G401 (cell line): ENCODE data around the gene DPYD. TPM values are rescaled to one million over a fixed set of nuclear protein-coding genes. Genes with fewer than 3 reads are reported as not detected.

Source experiments
- DNase-seq: peaks from one replicate; pipeline ENCODE4 v3.0.0-alpha.2; 2015; ENCODE audit warnings: low spot score
- in situ Hi-C: cut with HindIII; loops from 2 replicates; pipeline ENCODE4 v1.10.0; 2016; ENCODE audit warnings: low sequenced_read_pairs, mixed read lengths
- total RNA-seq: library from RNA; depleted of rRNA; stranded (reverse); fragments of >200 nt; shearing (Covaris generic); gene quantifications from 2 replicates; pipeline ENCODE4 v1.2.3, GENCODE V29; 2014

The DPYD gene
- total RNA-seq, 1 experiment from 2014 or later: not detected

DNA sequence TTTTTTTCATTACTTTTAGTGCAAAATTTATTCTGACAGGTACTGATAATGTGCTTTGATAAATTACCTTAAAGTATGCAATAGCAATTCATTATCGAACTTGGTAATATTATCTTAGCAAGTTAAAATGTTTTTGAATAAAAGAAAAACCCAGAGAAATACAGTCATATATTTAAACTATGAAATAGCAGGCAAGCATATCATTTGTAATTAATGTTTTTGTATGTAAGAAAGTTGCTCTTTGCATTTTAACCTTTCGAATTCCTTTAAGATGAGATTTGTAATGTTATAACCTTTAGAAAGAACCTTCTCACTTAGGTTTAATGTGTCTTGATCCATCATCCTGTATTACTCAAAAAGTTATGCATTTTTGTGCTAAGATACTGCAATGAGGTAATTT, 613.7 kb downstream of the DPYD start:
- in situ Hi-C loops: no loop called here

DNA sequence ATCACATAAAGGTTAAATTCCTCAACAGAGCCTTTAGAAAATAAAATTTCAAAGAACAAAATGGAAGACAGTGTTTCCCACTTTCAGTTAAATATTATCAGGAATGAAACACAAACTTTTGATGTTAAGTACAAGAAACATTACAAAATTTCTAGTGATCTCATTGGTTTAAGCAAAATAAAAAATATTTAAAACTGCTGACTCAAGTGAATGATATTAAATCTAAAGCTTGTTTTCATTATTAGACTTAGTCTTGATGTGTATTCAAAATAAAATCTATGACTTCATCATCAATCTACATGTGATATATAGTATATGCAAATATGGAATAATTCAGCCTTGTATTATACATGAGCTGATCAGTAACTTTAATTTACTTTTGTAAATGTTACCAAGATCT, 614.3 kb downstream of the DPYD start:
- DNase-seq: no peak
- in situ Hi-C loops: no loop called here

More for the DNA sequence above, 613.7 kb downstream of the DPYD start:
- no peak for DNase-seq

DNA sequence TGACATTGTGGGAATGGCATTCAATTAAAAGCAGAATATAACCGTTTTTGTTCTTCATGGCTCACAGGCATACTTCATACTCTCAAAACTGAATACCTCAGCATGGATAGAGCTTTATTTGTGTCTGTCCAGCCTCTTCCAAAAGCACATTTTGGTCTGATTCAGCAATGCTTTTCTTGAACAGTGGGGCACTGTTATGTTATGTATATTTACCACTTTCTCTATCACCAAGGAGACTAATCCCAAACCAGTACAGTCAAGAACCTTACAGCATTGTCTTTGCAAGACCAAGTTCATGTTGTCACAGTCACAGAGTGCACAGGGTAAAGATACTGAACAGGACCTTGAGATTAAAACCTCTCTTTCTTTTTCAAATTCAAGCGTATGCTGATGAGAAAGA, 616.5 kb downstream of the DPYD start:
- in situ Hi-C loops: no loop called here
- DNase-seq: no peak

DNA sequence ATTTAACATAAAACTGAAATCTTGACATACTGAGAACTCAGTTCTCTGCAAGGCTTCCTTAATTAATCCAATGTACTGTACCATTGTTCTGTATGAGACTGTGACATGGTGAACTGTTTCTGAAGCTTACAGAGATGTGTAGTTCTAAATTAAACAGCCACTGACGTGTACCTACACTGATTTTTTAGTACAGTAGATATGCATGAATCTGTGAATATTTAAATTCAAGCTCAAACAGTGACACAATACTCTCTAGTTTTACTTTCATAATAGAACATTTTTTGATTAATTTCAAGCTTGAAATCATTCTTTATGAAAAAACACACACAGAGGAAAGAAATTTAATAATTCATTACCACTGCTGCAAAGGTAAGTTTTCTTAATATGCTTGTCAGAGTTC, 621.9 kb downstream of the DPYD start:
- in situ Hi-C loops: no loop called here

DNA sequence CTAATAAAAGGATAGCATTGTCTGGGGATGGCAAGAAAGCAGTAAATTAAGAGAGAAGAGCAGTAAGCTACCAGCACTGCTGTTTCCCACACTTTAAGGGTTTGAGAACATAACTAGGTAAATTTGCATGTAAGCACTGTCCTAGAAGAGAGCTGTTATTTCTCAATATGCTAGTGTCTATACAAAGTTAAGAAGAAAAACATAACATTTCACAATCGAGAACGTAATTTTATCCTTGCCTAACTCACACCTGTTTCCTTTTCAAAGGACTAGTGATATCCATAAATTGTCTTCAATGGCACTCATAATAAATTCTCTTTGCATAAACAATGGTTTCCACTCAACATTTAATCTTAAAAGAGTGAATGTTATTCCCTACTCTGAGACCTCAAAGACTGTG, 623.2 kb downstream of the DPYD start:
- in situ Hi-C loops: no loop called here
- no peak for DNase-seq

More for the DNA sequence above, 621.9 kb downstream of the DPYD start:
- no peak for DNase-seq

DNA sequence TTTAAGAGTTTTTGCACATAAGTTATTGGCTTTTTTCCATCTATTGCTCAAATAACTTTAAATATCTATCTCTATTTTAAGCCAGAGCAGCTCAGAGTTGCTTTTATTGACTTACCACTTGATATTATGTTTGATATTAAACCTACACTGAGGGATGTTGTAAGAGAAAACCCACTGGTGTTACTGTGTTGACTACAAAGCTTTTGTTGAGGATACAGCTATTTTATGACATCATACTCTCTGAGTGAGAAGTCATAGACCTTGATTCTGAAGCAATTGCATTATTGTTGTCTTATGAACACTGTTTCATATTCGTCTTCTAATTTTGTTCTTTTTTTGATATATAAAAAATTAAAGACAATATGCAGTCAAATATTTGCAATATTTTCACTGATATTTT, 638.9 kb downstream of the DPYD start:
- in situ Hi-C loops: no loop called here
- no peak for DNase-seq

DNA sequence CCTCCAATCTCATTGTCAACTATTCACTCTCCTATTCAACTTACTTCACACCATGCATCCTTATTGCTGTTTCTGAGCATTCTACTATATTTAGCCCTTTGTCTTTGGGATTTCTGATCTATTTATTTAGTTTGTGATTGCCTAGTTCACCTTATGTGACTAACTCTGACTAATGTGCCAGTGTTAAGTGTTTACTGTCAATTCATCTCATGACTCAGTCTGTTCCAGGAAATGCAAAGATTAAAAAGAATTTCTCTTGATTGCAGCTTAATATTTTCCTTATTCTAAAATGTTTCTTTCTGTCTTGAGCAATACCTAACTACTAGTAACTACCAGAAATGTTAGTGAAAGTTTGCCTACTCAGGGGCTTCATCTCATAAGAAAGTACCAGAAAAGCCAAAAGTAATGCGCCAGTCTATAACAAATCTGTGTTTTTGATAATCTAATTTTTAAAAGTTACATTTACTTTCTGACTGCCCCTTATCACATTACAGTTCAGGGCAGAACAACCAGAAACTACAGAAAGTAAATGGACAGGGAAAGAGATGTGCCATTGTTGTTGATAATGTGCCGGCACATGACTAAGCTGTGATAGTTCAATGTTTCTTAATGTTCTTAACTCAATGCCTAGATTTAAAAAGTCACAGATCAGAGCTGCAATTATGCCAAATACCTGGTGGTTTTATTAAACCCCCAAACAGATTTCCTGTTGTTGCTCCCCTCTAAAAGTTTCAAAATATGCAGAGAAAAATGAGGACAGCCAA, 642.8 kb downstream of the DPYD start:
- no peak for DNase-seq
- in situ Hi-C loops: no loop called here

DNA sequence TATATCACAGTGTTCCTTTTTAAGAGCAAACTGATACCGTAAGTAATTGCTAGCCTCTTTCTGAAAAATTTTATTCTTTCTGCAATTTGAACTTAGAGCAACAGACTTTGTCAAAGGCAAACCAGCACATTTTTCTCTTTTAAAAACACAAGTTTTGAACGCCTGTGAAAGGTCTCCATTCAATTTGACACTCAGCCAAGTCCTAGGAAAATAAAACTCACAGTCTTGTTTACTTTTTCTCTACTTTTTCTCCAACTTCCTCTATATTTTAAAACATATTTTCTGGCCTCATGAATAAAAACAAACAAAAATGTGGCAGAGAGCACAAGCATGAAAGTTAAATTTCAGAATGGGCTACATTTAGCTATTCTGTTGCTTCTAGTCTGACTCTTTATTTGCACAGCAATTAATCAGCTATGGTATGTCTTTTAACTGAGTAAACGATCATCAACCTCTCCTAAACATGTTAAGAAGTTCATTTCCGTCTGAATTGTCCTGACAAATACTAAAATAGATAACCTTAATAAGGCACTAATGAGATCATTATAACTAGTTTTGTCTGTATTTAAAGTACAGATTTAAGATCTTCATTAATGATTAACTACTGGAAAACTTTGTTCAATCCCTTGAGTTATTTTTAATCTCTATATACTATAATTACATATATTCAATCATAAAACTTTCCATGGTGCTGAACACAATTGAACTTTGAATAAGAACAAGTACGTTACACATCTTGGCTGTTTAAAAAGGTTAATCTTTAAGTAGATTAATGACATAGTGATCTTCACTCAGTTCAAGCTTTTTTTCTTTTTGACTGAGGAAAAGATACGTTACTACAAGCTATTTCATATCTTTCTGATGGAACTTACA, 648.7 kb downstream of the DPYD start:
- no peak for DNase-seq
- in situ Hi-C loops: no loop called here

DNA sequence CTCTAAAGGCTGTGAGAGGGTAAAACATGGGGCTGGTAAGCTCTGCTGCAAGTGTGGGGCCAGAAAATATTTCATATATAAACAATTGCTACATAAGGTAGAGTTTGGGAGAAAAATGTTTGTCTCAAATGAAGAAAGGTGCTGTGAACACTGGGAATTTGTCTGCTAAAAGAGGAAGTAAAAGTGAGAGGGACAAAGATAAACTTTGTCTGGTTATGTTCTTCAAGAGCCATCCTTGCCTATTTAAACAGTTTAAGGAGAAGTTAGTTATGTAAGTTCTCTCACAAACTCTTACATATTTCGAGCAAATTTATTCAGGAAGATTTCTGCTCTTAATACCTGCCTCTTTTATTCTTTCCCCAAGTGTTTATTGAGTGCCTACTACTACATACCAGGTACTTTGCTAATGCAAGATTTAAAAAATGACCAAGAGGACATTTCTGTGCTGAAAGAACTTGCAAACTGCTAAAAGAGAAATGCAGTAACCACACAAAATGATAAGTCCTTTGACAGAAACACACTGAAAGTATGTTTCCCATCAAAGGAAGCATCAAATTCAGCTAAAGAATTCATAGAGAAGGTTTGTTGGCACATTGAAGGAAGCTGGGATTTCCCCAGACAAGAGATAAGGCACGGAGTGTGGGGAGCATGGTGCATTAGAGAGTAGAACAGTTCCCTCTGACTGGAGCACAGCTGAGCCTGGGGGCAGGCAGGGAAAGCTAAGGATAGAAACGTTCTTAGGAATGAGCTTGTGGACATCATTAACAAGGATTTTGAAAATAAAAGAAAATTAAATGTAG, 650.1 kb downstream of the DPYD start:
- in situ Hi-C loops: no loop called here
- no peak for DNase-seq

DNA sequence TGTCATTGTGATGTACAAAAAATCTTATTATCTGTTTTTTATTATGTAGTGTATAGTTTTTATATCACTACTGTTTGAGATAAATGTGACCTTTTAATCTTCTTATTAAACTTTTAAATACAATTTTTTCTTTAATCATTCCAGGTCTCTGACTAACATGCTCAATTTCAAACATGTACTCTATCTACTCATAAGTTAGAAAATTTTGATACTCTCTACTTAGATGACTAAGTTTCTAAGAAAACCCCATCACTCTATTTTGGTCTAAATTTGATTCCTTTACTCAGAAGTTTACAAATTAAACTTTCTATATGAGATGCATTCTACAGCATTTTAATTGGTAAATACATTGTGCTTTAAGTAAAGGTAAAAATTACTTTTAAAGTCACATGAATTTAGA, 655.2 kb downstream of the DPYD start:
- in situ Hi-C loops: no loop called here
- no peak for DNase-seq

DNA sequence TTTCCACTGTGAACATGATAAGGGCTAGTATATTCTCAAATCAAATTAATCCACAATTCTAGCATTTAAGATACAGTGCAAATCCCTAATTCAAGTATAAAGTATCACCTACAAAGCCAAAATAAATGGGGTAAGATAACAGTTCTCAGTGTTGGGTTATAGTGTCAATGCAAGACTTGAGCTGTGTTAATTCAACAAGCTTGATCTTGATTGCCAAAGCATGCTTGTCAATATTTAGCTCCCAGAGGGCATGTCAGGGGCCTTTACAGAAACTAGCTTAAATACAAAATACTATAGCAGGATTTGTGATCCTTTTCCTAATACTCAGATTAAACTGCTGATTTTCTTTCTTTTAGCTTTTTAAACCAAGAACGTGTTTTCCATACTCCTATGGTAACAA, 658.0 kb downstream of the DPYD start:
- no peak for DNase-seq
- in situ Hi-C loops: no loop called here

DNA sequence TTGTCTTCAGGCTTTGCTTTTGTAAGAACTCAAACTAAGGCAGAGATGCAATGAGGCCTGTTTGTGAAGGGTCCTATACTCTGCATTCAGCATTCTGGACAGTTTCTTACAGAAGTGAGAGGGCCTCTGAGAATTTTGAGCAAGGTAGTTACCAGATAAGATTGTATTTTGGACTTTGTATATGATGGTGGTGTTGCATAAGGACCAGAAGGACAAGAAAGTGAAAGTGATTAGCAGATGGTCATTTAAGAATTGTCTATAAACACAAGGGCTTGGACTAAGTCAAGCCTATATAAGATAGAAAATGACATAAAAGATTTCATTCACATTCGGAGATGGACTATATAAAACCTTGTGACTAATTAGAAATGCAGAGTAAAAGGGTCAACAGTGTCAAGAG, 662.2 kb downstream of the DPYD start:
- DNase-seq: no peak
- in situ Hi-C loops: no loop called here

DNA sequence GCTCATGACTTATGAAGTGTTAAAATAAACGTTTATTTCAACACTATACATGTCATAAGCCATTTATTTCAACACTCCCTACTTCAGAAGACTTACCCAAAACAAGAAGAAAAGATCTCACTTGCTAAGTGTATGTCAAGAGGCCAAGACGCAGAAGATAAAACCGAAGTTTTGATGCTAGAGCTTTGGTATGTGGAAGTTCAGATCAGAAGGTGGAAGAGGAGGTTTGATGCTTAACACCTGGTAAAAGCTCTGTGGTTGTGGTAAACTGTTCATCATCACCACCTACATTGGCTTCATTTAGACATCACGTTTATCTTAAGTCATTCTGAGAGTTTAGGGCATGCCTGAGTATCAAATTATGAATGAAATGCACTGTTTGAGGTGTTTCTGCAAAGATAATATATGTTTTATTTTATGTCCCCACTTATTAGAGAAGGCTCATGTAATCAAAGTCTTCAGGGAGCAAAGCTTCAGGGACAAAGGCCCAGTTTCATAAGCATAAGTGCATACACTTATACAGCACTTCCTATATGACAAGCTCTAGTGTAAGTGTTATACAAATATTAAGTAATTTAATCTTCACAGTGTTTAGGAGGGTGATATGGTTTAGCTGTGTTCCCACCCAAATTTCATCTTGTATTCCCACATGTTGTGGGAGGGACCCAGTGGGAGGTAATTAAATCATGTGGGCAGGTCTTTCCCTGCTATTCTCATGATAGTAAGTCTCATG, 665.9 kb downstream of the DPYD start:
- in situ Hi-C loops: no loop called here
- no peak for DNase-seq

DNA sequence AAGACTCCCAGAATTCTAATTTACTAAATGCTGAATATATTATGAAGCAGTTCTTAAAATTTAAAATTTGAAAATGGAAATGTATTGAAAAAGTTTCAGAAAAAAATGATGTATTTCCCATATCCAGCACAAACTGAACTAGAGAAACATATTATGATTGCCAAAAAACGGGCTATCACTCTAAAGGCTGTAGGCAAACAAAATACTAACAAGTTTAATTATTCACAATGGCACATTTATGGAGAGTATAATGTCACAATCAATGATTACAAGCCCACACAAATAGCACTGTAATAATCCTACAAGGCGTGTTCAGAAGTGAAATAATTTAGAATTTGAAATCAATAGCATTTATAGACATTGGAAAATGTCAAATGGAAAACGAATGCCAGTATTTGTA, 667.9 kb downstream of the DPYD start:
- in situ Hi-C loops: no loop called here

DNA sequence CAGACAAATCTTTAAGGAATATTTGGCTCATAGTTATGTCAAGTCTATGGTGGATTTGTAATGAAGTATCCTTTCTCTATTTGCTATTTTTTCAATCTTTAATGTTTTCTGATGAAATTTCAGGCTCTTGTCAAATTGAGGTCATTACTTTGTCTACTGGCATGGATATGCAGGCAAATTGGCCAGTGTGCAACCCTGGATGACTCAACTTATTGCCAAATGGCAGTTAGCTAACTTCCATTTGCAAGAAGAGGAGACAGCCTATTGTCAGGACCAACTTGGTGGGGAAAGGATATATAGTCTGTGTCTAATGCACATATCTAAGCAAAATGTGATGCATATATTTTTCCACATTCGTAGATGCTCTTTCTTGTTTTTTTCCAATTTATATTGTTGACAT, 668.8 kb downstream of the DPYD start:
- in situ Hi-C loops: no loop called here
- DNase-seq: no peak

More for the DNA sequence above, 667.9 kb downstream of the DPYD start:
- no peak for DNase-seq

DNA sequence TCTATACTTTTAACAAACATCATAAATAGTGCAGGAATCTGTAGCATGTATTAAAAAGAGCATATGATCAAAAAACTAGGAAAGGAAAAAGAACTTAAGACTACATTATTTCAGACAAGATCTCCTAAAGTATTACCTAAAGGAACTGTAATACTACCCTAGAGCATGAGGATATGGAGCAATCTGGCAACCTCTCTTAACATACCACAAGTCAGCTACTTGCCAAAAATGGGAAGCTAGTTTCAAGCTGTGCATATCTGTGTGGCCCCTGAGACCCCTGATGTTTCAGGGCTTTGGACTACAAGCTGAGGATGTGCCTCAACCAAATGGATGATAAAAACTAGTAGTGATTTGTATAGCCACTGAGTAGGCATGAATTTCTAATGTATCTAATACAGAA, 673.6 kb downstream of the DPYD start:
- in situ Hi-C loops: no loop called here
- no peak for DNase-seq

DNA sequence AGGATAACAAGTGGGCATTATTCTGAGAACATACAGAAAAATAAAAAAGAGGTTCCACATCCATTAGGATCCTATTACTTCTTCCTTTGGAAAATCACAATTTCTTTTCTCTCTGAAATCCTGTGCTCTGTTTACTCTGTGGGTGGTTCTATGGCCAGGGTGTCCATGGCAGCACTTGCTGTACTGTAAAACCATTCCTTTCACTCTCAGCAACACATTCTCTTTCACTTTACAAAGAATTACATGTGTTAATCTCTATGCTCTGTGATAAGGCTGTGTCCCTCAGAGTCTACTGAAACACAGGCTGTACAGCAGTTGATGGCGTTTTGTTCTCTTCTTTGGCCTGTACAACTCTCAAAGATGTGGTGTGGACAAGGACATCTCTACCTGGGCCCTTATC, 675.2 kb downstream of the DPYD start:
- no peak for DNase-seq
- in situ Hi-C loops: no loop called here

DNA sequence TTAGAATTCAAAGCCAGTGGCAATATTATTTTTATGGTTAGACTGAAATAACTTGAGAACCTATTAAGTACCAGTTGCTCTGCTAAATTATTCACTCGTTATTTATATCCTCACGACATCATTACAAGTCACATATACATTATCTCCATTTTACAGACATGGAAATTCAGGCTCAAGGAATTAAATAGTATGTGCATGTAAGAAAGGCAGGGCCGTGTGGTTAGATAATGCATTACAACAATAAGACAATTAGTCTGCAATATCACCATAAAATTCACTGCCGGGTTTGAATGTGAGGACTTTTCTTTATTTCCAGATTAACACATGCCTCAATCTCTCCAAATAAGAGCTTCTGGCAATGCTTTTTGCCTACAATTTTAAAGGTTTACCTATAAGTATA, 675.8 kb downstream of the DPYD start:
- no peak for DNase-seq
- in situ Hi-C loops: no loop called here

DNA sequence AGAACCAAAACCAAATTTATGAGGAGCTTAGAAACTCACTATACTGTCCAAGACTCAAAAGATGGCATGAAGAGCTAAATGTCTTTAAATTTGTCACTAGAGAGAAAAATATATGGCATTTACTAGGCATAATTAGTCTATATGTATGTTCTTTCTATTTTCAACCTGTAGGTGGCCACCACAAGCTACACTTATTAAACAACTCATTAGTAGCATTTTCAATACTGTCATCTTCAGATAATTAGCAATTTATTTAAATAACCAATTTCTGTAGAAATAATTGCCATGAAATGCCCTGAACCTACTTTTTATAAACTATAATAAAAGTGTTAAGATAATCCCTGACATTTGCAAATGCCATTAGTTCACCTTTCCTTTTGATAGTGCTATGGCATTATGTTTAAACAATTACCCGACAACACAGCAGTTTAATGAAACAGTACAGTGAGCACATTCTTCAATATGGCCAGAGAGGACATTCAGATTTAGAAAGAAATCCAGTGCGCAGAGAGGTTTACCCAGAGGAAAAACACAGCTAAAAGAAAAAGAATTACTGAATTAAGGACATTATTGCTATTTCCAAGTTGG, 676.8 kb downstream of the DPYD start:
- in situ Hi-C loops: no loop called here

More for the DNA sequence above, 676.8 kb downstream of the DPYD start:
- no peak for DNase-seq
